MCF 10A (cell line): ENCODE data around the gene EHBP1. TPM values are rescaled to one million over a fixed set of nuclear protein-coding genes. Genes with fewer than 3 reads are reported as not detected.

Experiments used
- BruUV-seq: library from RNA; stranded (reverse); fragments of 400-500 nt; replicated peaks from 2 replicates; lab custom pipeline; 2021; lab: Mats Ljungman, UMichigan
- CTCF ChIA-PET: fragments of 300-600 bp; sonication (Branson Sonifier 250); formaldehyde crosslinking; extraction: SDS; loops from one replicate; lab custom pipeline; 2021; ENCODE audit warnings: antibody characterized with exemption, inconsistent platforms; lab: Yijun Ruan, JAX
- POLR2A ChIA-PET: fragments of 300-600, 350-650 bp; sonication (Branson Sonifier 250); formaldehyde crosslinking; extraction: SDS; loops from one replicate; lab custom pipeline; 2020; ENCODE audit warnings: antibody characterized with exemption, inconsistent platforms; lab: Yijun Ruan, JAX
- DNase-seq: peaks from one replicate; pipeline ENCODE4 v3.0.0-alpha.2; 2018; ENCODE audit not compliant: unreplicated experiment
- H3K27ac Mint-ChIP-seq: one replicate; pipeline ENCODE4 v1.8.0; 2022; ENCODE audit warnings: mild to moderate bottlenecking, low read depth, mixed read lengths; ENCODE audit not compliant: unreplicated experiment
- H3K27me3 Mint-ChIP-seq: one replicate; pipeline ENCODE4 v1.8.0; 2022; ENCODE audit warnings: mixed read lengths; ENCODE audit not compliant: insufficient read depth, unreplicated experiment
- H3K36me3 Mint-ChIP-seq: one replicate; pipeline ENCODE4 v1.8.0; 2022; ENCODE audit warnings: mild to moderate bottlenecking, moderate library complexity, mixed read lengths; ENCODE audit not compliant: insufficient read depth, unreplicated experiment
- H3K4me1 Mint-ChIP-seq: one replicate; pipeline ENCODE4 v1.8.0; 2022; ENCODE audit warnings: mixed read lengths; ENCODE audit not compliant: insufficient read depth, unreplicated experiment
- H3K4me3 Mint-ChIP-seq: one replicate; pipeline ENCODE4 v1.8.0; 2022; ENCODE audit warnings: mild to moderate bottlenecking, moderate library complexity, mixed read lengths; ENCODE audit not compliant: unreplicated experiment
- H3K9me3 Mint-ChIP-seq: one replicate; pipeline ENCODE4 v1.8.0; 2022; ENCODE audit warnings: mixed read lengths; ENCODE audit not compliant: unreplicated experiment
- intact Hi-C: fragments of 100-400 bp; cut with micrococcal nuclease; formaldehyde crosslinking; loops from 2 replicates; pipeline ENCODE4 v1.14.1; 2022
- total RNA-seq: library from RNA; stranded (reverse); gene quantifications from 2 replicates; pipeline ENCODE4 v1.2.3, GENCODE V29; 2022
- TF ChIP-seq, protein P1 (sequence below): fragments of 200-600 bp; IDR thresholded peaks from one replicate; pipeline ENCODE4 v1.8.0; 2022; ENCODE audit warnings: antibody characterized with exemption, mild to moderate bottlenecking; ENCODE audit not compliant: unreplicated experiment

EHBP1 gene
- total RNA-seq, 1 experiment from 2014 or later, result 81.2 TPM

DNA sequence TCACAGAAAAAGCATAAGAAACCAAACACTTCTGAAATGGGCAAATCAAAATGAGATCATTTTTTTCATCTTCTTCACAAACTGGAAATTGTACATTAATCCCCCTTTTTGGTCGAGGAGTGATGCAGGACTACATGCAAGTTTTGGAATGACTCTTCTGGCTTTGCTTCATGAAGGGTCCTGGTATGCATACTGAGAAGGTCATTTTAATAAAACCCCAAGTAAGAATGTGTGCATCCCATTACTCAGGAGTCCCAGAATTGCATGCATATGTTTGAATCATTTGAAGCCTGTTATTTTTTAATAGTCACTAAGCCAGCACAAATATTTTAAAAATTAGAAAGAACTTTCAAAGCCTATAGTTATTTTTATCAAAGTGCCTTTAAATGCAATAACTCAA is 16.7 kb upstream of the EHBP1 start:
- POLR2A ChIA-PET, result no interaction called here
- DNase-seq, result no peak
- no peaks in the 10 kb centered on the region for H3K36me3 Mint-ChIP-seq
- H3K9me3 Mint-ChIP-seq, result no peaks in the 10 kb centered on the region
- no TSS peak for BruUV-seq
- H3K27me3 Mint-ChIP-seq, result no peaks in the 10 kb centered on the region
- H3K4me3 Mint-ChIP-seq, result no peak overlapping the region
- no peak overlapping the region for H3K27ac Mint-ChIP-seq
- TF ChIP-seq, protein P1, sequence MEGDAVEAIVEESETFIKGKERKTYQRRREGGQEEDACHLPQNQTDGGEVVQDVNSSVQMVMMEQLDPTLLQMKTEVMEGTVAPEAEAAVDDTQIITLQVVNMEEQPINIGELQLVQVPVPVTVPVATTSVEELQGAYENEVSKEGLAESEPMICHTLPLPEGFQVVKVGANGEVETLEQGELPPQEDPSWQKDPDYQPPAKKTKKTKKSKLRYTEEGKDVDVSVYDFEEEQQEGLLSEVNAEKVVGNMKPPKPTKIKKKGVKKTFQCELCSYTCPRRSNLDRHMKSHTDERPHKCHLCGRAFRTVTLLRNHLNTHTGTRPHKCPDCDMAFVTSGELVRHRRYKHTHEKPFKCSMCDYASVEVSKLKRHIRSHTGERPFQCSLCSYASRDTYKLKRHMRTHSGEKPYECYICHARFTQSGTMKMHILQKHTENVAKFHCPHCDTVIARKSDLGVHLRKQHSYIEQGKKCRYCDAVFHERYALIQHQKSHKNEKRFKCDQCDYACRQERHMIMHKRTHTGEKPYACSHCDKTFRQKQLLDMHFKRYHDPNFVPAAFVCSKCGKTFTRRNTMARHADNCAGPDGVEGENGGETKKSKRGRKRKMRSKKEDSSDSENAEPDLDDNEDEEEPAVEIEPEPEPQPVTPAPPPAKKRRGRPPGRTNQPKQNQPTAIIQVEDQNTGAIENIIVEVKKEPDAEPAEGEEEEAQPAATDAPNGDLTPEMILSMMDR, result no peak
- CTCF ChIA-PET, result no interaction called here
- intact Hi-C loops, result no loop called here
- H3K4me1 Mint-ChIP-seq, result peaks cover 5% of the 10 kb centered on the region

DNA sequence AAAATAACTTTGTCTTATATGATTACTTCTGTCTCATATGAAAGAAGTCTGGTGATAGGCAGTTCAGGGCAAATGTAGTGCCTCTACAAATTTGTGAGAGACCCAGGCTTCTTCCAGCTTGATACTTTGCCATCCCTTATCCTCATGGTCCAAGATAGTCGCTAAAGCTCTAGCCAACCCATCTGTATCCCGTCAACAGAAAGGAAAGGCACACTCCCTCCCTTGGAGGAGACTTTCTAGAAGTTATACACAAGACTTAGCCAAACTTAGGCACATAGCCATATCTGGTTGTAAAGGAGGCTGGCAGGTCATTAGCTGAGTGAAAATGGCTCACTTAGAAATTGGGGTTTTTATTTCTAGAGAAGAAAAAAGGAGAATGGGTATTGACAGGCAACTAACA is 14.3 kb upstream of the EHBP1 start:
- TF ChIP-seq, protein P1, result no peak
- H3K27me3 Mint-ChIP-seq, result no peaks in the 10 kb centered on the region
- CTCF ChIA-PET, result interaction anchor here (0.8 kb wide), 1 partner anchor 19 kb away, joined by 3 read pairs; no protein-coding TSS in a partner anchor
- H3K4me1 Mint-ChIP-seq, result peaks cover 5% of the 10 kb centered on the region
- DNase-seq, result no peak
- H3K27ac Mint-ChIP-seq, result no peak overlapping the region
- H3K4me3 Mint-ChIP-seq, result no peak overlapping the region
- H3K9me3 Mint-ChIP-seq, result no peaks in the 10 kb centered on the region
- BruUV-seq, result no TSS peak
- intact Hi-C loops, result no loop called here
- POLR2A ChIA-PET, result interaction anchor here (0.7 to 2.7 kb wide), 2 partner anchors 8 to 13 kb away, joined by 3 to 14 read pairs; partner anchors contain the start of gene EHBP1
- no peaks in the 10 kb centered on the region for H3K36me3 Mint-ChIP-seq

DNA sequence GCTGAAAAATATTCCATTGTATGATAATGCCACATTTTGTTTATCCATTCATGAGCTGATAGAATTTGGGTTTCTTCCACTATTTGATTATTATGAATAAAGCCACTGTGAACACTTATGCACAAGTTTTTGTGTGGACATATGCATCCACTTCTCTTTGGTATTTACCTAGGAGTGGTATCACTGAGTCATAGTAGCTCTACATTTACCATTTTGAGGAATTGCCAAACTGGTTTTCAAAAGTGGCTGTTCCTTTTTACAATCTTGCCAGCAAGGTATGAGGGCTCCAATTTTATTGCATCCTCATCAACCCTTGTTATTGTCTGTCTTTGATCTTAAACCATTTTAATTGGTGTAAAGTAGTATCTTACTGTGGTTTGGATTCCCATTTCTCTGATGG is 13.3 kb upstream of the EHBP1 start:
- no peaks in the 10 kb centered on the region for H3K36me3 Mint-ChIP-seq
- intact Hi-C loops, result no loop called here
- CTCF ChIA-PET, result no interaction called here
- BruUV-seq, result no TSS peak
- no peak overlapping the region for H3K4me3 Mint-ChIP-seq
- TF ChIP-seq, protein P1, result no peak
- H3K9me3 Mint-ChIP-seq, result no peaks in the 10 kb centered on the region
- POLR2A ChIA-PET, result interaction anchor here (2.7 kb wide), 1 partner anchor 12 kb away, joined by 14 read pairs; the partner anchor contains the start of gene EHBP1
- H3K27ac Mint-ChIP-seq, result no peak overlapping the region
- H3K4me1 Mint-ChIP-seq, result peaks cover 5% of the 10 kb centered on the region
- DNase-seq, result no peak
- H3K27me3 Mint-ChIP-seq, result no peaks in the 10 kb centered on the region

DNA sequence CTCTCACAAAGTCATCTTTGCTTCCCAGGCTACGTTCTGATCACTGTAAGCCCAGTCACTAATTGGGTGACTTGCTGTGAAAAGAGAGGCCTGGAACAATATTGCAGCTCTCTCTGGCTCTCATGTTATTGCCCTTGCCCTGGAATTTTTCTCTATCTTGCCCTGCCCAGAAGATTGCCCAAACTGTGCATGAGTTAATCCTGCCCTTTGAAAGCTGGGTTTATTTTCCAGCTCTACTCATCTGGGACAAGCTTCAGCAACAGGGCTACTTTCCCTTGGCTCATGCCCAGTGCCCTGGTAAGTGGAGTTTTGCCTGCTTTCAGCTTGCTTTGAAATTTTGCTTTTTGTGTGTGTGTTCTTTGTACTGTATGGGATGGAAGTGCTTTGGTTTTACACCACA is 6.9 kb upstream of the EHBP1 start:
- no peaks in the 10 kb centered on the region for H3K9me3 Mint-ChIP-seq

More for the DNA sequence above, 6.9 kb upstream of the EHBP1 start:
- TF ChIP-seq, protein P1, result no peak
- CTCF ChIA-PET, result no interaction called here
- POLR2A ChIA-PET, result interaction anchor here (0.6 to 2.9 kb wide), 4 partner anchors 8 to 38 kb away, joined by 3 to 17 read pairs (median 6); no protein-coding TSS in a partner anchor
- no peak for DNase-seq
- Mint-ChIP-seq H3K36me3 (no peaks in the 10 kb centered on the region), H3K4me1 (peaks cover 6% of the 10 kb centered on the region), H3K4me3 (no peak overlapping the region), H3K27ac (no peak overlapping the region), H3K27me3 (no peaks in the 10 kb centered on the region)
- intact Hi-C loops, result no loop called here
- BruUV-seq, result no TSS peak
